Measurements from ENCODE around the gene DDIT3.

Gene DDIT3

GRCh38 chr12:57547288-57548012 is 27.1 kb upstream of the DDIT3 start:
- no peak for DNase-seq (ENCODE audit: low read depth)

DNA sequence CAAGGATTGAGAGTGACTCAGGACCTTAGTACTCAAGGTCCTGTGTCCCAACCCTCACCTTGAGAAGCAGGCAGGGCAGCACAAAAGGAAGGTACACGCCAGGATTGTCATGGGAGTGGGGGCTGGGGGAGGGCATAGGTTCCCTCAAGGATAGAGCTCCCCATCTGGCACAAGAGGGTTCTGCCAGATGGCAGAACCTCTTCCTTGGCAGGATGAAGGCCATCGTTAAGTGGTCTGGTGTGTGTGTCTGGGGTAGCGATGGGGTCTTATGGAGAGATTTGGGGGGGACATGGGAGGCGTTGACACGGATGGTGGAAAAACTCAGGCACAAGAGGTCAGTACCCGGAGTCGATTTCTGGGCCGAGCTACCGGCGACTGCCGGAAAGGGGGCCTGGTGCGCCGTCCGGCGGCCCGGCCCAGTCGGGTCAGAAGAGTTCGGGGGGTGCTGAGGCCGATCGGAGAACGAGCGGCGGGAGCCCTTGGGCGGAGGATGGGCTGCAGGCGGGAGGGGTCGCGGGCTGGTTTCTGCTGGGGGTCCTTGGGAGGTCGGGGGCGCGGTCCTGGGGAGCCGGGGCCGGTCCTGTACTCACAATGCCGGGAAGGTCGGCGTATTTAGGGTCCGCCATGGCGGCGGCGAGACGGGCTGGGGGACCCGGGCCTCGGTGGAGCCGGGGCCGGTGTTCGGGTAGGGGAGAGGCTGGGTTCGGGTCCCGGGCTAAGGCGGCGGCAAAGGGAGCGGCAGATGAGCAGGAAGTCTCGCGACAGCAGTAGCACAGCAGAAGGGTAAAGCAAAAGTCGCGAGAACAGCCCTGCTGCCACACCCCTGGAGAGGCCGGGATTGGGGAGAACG is 26.3 kb upstream of the DDIT3 start, which contains the start of gene DCTN2:
TSS of gene DCTN2 (minus strand) at position 755 of the 850 bp plus-strand sequence. CDS start at position 626, 129 bp downstream.
- peak; percentile 91 for DNase-seq (ENCODE audit: low read depth)

GRCh38 chr12:57545809-57546437 is 25.6 kb upstream of the DDIT3 start:
- DNase-seq (ENCODE audit: low read depth): no peak

DNA sequence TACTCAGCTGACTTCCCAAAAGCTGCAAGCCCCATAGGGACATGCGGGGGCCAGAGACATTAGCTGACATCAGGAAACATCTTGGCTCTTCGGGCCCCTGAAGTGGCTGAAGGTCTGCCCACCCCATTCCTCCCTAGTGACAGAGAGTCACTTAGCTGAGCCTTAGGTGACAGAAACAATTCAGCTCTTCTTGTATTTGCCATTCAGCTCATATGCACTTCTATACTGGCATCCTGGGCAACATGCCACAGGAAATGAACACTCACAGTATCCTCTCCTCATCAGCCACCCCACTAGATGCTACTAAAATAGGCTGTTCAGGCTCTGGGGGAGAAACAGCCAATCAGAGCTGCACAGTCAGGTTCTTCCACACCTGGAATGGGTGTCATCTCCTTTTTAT is 23.3 kb upstream of the DDIT3 start:
- DNase-seq (ENCODE audit: low read depth): no peak

- DNase-seq (ENCODE audit: low read depth): no peak
Measured at GRCh38 chr12:57541717-57542116, 21.4 kb upstream of the DDIT3 start.

GRCh38 chr12:57541001-57541400 is 20.7 kb upstream of the DDIT3 start:
- no peak for DNase-seq (ENCODE audit: low read depth)

- no peak for DNase-seq (ENCODE audit: low read depth)
Measured at GRCh38 chr12:57539134-57539768, 18.9 kb upstream of the DDIT3 start.

DNA sequence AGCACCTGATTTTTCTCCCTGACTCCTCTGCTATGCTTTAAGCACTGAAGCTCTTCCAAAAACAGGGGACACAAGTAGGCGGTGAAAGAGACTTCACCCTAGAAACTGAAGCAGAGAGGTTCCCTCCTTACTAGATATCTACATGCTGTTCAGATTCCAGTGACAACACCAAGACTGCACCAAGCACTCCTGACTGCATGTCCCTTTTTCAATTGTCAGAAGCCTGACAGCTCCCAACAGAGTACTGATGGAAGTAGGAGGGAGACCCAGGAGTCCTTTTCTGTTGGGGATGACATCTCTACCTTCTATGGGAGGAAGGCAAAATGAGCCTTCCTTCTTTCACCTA is 16.3 kb upstream of the DDIT3 start:
- DNase-seq (ENCODE audit: low read depth): no peak

DNA sequence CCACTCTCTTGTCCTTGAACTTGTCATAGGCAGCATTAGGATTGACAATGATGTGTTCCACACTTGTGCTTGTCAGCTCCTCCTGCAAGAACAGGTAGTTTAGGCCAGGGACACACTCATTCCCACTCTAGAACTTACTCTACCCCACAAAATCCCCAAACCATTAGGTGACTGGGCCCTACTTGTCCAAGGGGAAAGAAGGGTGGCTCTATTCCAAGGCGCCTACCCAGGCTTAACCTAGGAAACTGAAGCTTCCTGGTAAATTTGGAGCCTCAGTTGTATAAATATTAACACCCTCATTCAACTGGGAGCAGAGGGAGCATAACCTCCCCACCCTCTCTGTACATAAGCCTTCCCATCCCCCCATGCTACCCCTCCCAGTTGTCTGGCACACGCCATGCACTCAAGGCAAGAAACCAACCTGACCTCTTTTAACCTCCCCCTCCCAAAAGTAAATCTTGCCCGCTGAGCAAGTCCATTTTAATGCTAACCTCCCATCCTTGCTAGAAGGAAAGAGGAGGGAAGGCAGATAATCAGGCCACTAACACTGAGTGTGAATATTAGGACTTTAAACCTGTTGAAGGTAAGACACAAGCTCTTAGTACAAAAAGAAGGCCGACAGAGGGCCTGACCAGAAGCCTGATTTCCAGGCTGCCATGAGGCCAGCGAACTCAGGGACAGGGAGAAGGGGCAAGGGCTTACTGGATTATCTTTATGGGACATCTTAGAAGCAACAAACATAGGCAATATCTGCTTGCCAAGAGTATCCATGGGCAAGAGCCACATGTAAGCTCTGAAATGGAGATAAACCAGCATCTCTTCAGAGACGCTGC is 15.7 kb upstream of the DDIT3 start:
- DNase-seq (ENCODE audit: low read depth): no peak

DNA sequence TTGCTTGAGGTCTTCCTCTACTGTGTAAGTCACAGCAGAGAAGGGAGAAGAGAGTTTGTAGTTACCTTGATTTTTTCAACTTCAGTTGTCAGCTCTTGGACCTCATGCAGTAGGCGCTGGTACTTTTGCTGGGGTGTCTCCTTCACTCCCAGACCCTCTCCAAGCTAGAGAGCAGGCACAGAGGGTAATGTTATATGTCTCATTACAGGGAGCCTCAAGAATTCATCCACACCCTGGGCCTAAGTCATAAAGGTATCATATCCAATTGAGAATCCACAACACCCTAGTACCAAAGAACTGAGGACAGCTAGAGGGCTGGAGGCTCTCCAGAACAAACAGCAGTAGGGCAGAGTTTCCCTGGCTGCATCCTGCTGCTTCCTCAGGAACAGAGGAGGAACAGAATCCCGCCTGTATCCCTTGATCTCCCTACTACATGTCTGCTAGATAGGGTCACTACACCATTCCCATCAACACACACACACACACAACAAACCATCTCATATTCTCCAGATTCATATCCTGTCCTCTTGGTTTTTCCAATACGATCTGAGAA is 14.8 kb upstream of the DDIT3 start:
- DNase-seq (ENCODE audit: low read depth): no peak

DNA sequence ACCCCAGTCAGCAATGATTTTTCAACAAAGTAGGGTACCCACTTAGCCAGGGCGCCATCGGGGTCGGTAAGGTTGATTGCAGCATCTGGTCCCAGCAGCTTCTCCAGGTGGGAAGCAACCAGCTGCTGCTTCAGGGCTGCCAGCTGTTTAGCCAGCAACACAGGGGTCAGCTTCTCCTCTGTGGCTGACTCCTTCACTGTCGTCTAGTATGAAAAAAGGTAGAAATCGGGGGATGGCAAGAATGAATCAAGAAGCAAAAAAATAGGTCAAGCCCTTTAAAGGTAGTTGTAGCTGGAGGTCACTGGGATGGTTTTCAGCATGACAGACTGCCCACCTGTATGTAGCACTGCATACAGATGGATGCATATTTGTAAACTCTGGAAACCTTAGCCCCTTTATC is 13.9 kb upstream of the DDIT3 start:
- no peak for DNase-seq (ENCODE audit: low read depth)

DNA sequence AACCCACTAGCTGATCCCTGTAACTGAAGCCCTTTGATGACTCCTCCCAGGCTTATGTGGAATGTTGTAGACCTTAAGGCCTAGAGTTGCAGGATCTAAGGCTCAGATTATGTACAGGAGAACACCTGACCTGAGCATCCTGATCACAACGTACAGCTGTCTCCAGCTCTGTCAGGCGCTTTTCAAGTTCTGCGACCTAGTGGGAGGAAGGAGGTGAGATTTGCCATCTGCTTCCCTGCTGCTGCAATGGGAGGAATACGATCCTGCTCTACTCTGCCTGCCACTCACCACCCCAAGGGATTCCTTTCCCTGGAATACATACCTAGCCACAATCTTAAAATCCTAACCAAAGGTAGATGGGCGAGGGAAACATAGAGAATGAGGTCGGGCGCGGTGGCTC is 12.8 kb upstream of the DDIT3 start:
- DNase-seq (ENCODE audit: low read depth): no peak

- DNase-seq (ENCODE audit: low read depth): no peak
Measured at GRCh38 chr12:57531836-57532235, 11.5 kb upstream of the DDIT3 start.

DNA sequence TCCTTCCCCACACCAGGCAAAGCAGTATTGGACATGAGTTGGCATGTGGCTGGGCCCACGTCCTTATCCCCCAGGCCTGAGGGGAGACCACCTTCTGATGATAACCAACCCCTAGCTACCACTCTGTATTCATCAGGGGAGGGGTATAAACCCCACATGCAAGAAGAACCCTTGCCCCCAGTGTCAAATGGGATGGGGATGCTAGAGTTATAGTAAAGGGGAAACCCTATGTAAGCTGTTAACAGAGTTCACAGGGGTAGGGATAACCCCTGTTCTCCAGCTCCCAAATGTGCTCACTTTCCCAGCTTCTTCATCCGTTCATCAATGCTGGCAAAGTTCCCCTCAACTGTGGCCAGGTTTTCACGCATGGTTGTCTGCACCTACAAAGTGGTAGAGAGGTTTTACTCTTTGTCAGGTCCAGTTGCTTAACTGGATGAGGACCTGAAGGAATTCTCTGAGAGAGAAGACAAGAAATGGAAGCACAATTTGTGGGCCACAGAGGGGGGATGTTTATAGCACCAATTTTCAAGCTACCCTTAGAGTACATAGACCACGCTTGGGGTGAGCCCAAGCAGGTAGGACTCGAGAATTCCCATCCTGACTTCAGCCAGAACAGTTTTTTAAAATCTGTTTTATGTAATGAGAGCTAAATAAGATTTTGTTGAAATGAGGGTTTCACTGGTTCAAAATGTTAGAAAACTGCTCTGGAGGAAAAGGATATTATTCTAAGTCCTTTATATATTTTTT is 10.3 kb upstream of the DDIT3 start:
- DNase-seq (ENCODE audit: low read depth): no peak

DNA sequence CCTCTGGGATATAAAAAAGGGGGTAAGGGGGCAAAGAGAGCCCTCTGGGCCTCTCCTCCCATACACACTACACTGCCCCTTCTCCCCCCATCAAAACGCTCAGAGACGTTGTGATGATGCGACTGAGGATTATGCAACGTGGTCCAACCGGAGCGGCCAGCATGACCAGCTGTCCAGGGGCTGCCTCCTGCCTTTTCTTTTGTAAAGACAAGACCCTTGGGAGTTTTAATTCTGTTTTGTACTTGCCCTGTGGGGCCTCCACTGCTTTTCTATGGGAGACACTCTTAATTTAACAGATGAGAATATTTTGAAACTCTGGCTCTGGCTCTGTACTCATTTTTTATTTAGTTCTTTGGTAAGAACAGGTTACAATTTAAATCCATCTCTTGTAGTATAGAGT is 9.5 kb upstream of the DDIT3 start:
- no peak for DNase-seq (ENCODE audit: low read depth)

GRCh38 chr12:57528831-57529555 is 8.7 kb upstream of the DDIT3 start:
- DNase-seq (ENCODE audit: low read depth): no peak

GRCh38 chr12:57528176-57528575 is 7.9 kb upstream of the DDIT3 start:
- no peak for DNase-seq (ENCODE audit: low read depth)

- no peak for DNase-seq (ENCODE audit: low read depth)
Measured at GRCh38 chr12:57527184-57527583, 6.9 kb upstream of the DDIT3 start.

GRCh38 chr12:57526477-57527126 is 6.3 kb upstream of the DDIT3 start:
- DNase-seq (ENCODE audit: low read depth): no peak
